Muscle layer of duodenum (tissue), 2 donors: ENCODE measurements around the gene GCH1.

Source experiments
- H3K27ac ChIP-seq: one replicate; pipeline ENCODE4 v1.7.0; 2013; ENCODE audit warnings: mild to moderate bottlenecking, low read length
- H3K27me3 ChIP-seq: one replicate; pipeline ENCODE4 v1.7.0; 2013; ENCODE audit warnings: low read depth, mild to moderate bottlenecking, control low read depth, low read length
- H3K36me3 ChIP-seq, 2 donors: one replicate each; pipeline ENCODE4 v1.7.0; 2013; ENCODE audit warnings: low read length in 2 of 2, control low read depth in 1 of 2, mild to moderate bottlenecking in 1 of 2; ENCODE audit not compliant: insufficient read depth in 2 of 2, control insufficient read depth in 1 of 2
- H3K4me1 ChIP-seq, 2 donors: one replicate each; pipeline ENCODE4 v1.7.0; 2013; ENCODE audit warnings: low read length in 2 of 2, mild to moderate bottlenecking in 2 of 2, control low read depth in 1 of 2, moderate library complexity in 1 of 2; ENCODE audit not compliant: insufficient read depth in 2 of 2, control insufficient read depth in 1 of 2
- H3K4me3 ChIP-seq, 2 donors: one replicate each; pipeline ENCODE4 v1.7.0; 2013; ENCODE audit warnings: low read length in 2 of 2, low read depth in 1 of 2, mild to moderate bottlenecking in 1 of 2
- H3K9me3 ChIP-seq, 2 donors: one replicate each; pipeline ENCODE4 v1.7.0; 2013; ENCODE audit warnings: low read length in 2 of 2, control low read depth in 1 of 2, mild to moderate bottlenecking in 1 of 2; ENCODE audit not compliant: control insufficient read depth in 1 of 2
- donor health status: healthy.

GCH1 gene

DNA sequence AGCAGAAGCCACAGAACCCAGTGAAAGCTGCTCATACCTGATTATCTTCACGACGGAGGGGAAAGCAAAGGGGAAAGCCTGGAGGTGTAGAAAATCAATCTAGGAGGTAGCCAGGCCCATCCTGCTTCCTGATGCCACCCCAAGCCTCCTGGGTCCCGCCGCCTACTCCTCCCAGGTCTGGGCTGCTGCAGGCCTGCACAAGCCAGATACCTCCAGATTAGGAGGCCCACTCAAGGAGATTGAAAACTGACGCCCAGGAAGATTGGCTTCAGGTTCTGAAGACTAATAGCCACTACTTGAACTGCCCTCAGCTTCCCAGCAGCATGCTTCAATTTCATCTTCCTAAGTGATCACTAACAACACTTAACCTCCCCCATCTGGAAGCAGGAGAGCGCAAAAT, 87.1 kb downstream of the GCH1 start:
- Histone ChIP-seq H3K27ac (no peak overlapping the region), H3K9me3 (no peaks in the 10 kb centered on the region), H3K4me1 (no peaks in the 10 kb centered on the region), H3K36me3 (no peaks in the 10 kb centered on the region), H3K27me3 (no peaks in the 10 kb centered on the region), H3K4me3 (no peak overlapping the region)

- Histone ChIP-seq H3K27me3 (no peaks in the 10 kb centered on the region), H3K9me3 (no peaks in the 10 kb centered on the region), H3K4me1 (no peaks in the 10 kb centered on the region), H3K36me3 (no peaks in the 10 kb centered on the region), H3K4me3 (no peak overlapping the region), H3K27ac (no peak overlapping the region)
These were observed 87.6 kb downstream of the GCH1 start for GRCh38 chr14:54815016-54815415.

- no peaks in the 10 kb centered on the region for H3K36me3 ChIP-seq
- H3K4me1 ChIP-seq = no peaks in the 10 kb centered on the region
- H3K27me3 ChIP-seq = no peaks in the 10 kb centered on the region
- no peak overlapping the region for H3K4me3 ChIP-seq
- H3K9me3 ChIP-seq = no peaks in the 10 kb centered on the region
- H3K27ac ChIP-seq = no peak overlapping the region
These were observed 88.5 kb downstream of the GCH1 start for GRCh38 chr14:54814076-54814475.

DNA sequence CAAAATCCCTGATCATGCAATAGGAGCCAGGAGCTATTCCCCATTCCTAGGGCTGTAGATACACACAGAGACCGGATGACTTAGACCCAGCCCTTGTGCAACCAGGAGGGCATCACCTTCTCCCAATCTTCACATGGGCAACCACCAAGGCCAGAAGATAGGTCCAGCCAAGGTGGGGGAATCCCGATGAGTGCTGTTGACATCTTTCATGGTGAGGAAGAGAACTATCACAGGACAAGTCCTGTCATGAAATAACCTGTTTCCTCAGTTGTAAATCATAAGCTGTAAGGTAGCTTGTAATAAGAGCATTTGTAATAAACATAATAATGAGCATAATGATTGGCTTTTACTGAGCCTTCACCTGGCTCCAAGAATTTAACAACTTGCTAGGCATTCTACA, 89.5 kb downstream of the GCH1 start:
- Histone ChIP-seq H3K27ac (no peak overlapping the region), H3K4me3 (no peak overlapping the region), H3K36me3 (no peaks in the 10 kb centered on the region), H3K9me3 (no peaks in the 10 kb centered on the region), H3K4me1 (no peaks in the 10 kb centered on the region), H3K27me3 (no peaks in the 10 kb centered on the region)

- H3K9me3 ChIP-seq = no peaks in the 10 kb centered on the region
- H3K27ac ChIP-seq = no peak overlapping the region
- no peaks in the 10 kb centered on the region for H3K36me3 ChIP-seq
- no peak overlapping the region for H3K4me3 ChIP-seq
- no peaks in the 10 kb centered on the region for H3K4me1 ChIP-seq
- peaks cover 4% of the 10 kb centered on the region for H3K27me3 ChIP-seq
These were observed 90.0 kb downstream of the GCH1 start for GRCh38 chr14:54812617-54813016.

DNA sequence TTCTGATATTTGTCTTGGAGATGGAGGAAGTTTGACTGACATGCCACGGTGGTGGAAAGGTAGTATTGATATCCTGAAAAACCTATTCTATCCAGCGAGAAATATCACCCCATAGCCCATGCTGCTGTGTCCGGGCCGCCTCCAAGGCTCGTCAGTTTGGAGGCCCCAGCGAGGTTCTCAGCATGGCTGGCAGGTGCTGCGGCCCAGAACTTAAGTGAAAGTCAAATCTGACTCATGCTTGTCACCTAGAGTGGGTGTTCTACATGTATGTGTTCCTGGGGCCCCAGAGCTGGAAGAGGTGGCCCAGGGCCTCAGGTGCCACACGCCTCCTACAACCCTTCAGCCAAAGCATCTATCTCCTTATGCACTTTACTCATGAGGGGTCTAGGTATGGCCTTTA, 92.9 kb downstream of the GCH1 start:
- peaks cover 5% of the 10 kb centered on the region for H3K27me3 ChIP-seq
- H3K4me1 ChIP-seq = no peaks in the 10 kb centered on the region
- H3K9me3 ChIP-seq = no peaks in the 10 kb centered on the region
- H3K27ac ChIP-seq = no peak overlapping the region
- H3K36me3 ChIP-seq = no peaks in the 10 kb centered on the region
- no peak overlapping the region for H3K4me3 ChIP-seq

- no peak overlapping the region for H3K4me3 ChIP-seq
- no peaks in the 10 kb centered on the region for H3K9me3 ChIP-seq
- H3K27me3 ChIP-seq = peaks cover 5% of the 10 kb centered on the region
- no peaks in the 10 kb centered on the region for H3K36me3 ChIP-seq
- no peak overlapping the region for H3K27ac ChIP-seq
- H3K4me1 ChIP-seq = no peaks in the 10 kb centered on the region
These were observed 94.1 kb downstream of the GCH1 start for GRCh38 chr14:54808326-54809161.

GRCh38 chr14:54807881-54808280, 94.7 kb downstream of the GCH1 start:
- H3K36me3 ChIP-seq = no peaks in the 10 kb centered on the region
- peaks cover 5% of the 10 kb centered on the region for H3K27me3 ChIP-seq
- H3K9me3 ChIP-seq = no peaks in the 10 kb centered on the region
- no peaks in the 10 kb centered on the region for H3K4me1 ChIP-seq
- no peak overlapping the region for H3K4me3 ChIP-seq
- no peak overlapping the region for H3K27ac ChIP-seq

DNA sequence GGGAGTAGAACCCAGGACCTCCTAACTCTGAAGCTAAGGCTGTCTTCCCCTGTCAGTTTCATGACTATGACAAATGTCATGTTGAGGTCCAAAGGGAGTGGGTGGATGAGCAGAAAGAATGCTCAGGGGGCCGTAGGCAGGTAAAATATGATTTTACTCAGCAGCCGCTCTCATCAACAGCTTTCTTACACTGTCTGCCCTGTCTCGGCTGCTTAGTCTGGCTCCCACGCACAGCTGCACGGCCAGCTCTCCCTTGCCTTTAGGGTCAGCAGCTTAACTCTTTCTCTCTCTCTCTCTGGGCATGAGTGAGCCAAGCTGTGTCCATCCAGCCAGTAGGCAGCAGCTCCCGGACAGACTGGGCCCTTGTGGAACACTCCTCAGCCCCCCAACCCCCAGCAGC, 95.2 kb downstream of the GCH1 start:
- Histone ChIP-seq H3K4me3 (no peak overlapping the region), H3K4me1 (no peaks in the 10 kb centered on the region), H3K36me3 (no peaks in the 10 kb centered on the region), H3K27me3 (peaks cover 5% of the 10 kb centered on the region), H3K27ac (no peak overlapping the region), H3K9me3 (no peaks in the 10 kb centered on the region)

- H3K36me3 ChIP-seq = no peaks in the 10 kb centered on the region
- peaks cover 5% of the 10 kb centered on the region for H3K27me3 ChIP-seq
- no peaks in the 10 kb centered on the region for H3K4me1 ChIP-seq
- no peak overlapping the region for H3K27ac ChIP-seq
- H3K9me3 ChIP-seq = no peaks in the 10 kb centered on the region
- no peak overlapping the region for H3K4me3 ChIP-seq
These were observed 96.0 kb downstream of the GCH1 start for GRCh38 chr14:54806616-54807015.

DNA sequence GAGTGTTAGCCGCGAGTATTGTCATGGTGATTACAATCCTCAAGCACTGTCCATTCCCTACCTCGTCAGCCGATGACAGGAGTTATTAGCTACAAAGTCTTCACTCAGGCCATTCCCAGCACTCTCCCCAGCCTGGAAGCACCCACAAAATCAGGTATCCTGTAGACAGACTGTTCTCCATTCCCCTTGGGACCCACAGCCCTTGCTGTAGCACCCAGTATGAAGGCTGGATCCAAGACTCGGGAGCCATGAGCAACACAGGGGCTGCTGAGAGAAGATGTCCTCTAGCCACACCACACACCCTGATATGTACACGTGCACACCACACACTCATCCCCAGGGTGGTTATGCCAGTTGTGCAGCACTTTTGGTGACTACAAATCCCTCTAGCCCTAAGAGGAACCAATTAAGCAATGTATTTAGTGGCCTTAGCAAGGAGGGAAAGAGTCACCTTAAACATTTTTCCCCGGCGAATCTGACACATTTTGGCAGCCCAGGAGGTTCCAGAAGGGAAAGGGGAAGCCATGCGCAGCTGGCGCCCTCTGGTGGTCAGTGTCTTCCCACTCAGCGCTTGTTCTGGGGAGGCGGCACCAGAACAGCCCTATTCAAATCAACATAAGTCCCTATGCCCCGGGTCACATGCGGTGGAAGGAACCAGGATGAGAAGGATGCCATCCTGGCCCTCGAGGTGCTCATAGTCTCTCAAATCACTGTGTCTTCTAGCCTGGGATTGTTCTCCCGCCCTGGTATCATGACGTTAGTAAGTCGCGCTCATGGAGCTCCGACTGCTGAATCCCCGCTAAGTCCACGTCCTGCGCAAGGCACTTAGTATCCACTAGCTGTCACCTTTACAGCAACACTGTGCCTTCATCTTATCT, 96.9 kb downstream of the GCH1 start:
- no peaks in the 10 kb centered on the region for H3K9me3 ChIP-seq
- no peak overlapping the region for H3K27ac ChIP-seq
- peaks cover 5% of the 10 kb centered on the region for H3K27me3 ChIP-seq
- H3K4me3 ChIP-seq = peak overlapping the region; percentile 10 to 33
- H3K36me3 ChIP-seq = no peaks in the 10 kb centered on the region
- H3K4me1 ChIP-seq = no peaks in the 10 kb centered on the region
